Heart right ventricle (tissue), 16 donors: Measurements from ENCODE around the gene CARD19. TPM values are rescaled to one million over a fixed set of nuclear protein-coding genes. Genes with fewer than 3 reads are reported as not detected.
A peak's percentile ranks its signal among the peaks of the same experiment; 100 is the strongest.

Experiments used
- ATAC-seq, 8 donors: fragments of 200-7000 bp; cut with Tn5 transposase; one replicate each; pipeline ENCODE4 v1.9.1; 2020; ENCODE audit warnings: mild to moderate bottlenecking in 8 of 8, moderate library complexity in 8 of 8, moderate number of reproducible peaks in 1 of 8
- DNase-seq, 2 donors: peaks; one replicate each; pipeline ENCODE4 v3.0.0-alpha.2; 2020
- H3K27ac ChIP-seq, 10 donors: fragments of 200-600 bp; sonication (generic) in 2 of 10; one replicate each; pipeline versions ENCODE4 v1.5.0 to v1.8.0; 2020 to 2022; ENCODE audit warnings: mild to moderate bottlenecking in 3 of 10
- H3K27me3 ChIP-seq, 7 donors: fragments of 200-600 bp; one replicate each; pipeline ENCODE4 v1.8.0; 2021 to 2022; ENCODE audit warnings: mild to moderate bottlenecking in 2 of 7
- H3K36me3 ChIP-seq, 9 donors: fragments of 200-600 bp; sonication (generic) in 1 of 9; one replicate each; pipeline versions ENCODE4 v1.5.0 to v1.8.0; 2020 to 2022; ENCODE audit warnings: mild to moderate bottlenecking in 2 of 9
- H3K4me1 ChIP-seq, 9 donors: fragments of 200-600 bp; sonication (generic) in 1 of 9; one replicate each; pipeline versions ENCODE4 v1.5.0 to v1.8.0; 2020 to 2022; ENCODE audit warnings: mild to moderate bottlenecking in 4 of 9
- H3K4me3 ChIP-seq, 10 donors: fragments of 200-600 bp; sonication (generic) in 2 of 10; one replicate each; pipeline versions ENCODE4 v1.5.0 to v1.8.0; 2020 to 2022; ENCODE audit warnings: mild to moderate bottlenecking in 7 of 10, moderate library complexity in 2 of 10
- H3K9me3 ChIP-seq, 11 donors: fragments of 200-600 bp in 10 of 11; sonication (generic) in 2 of 11; one replicate each; pipeline versions ENCODE4 v1.5.0 to v1.8.0; 2013 to 2022; ENCODE audit warnings: mild to moderate bottlenecking in 2 of 11, control low read depth in 1 of 11, moderate library complexity in 1 of 11
- WGBS, 2 donors: extraction: QIAGEN DNeasy Blood & Tissue Kit; methylation state at CpG; one replicate each; pipeline ENCODE4 v1.1.7; 2013; ENCODE audit warnings: inconsistent platforms in 1 of 2; 5-methylcytosine and 5-hydroxymethylcytosine counted together
- intact Hi-C, 10 donors: fragments of 100-400 bp; cut with DNase I; formaldehyde crosslinking; loops; one replicate each; pipeline versions ENCODE4 v1.11.1 to v1.14.2; 2022
- polyA plus RNA-seq, 2 donors: library from polyadenylated mRNA; stranded (reverse); fragments of 200-250 nt; gene quantifications; one replicate each; pipeline ENCODE4 v1.2.3, GENCODE V29; 2013
- total RNA-seq, 10 donors: library from RNA; stranded (reverse); fragmentation: NEBNext Ultra II Directional in 3 of 10; extraction: Animal tissue kit (Norgen Biotek cat#: 25700) in 3 of 10; gene quantifications; one replicate each; pipeline versions ENCODE4 v1.2.1 to v1.2.4, GENCODE V29; 2021 to 2023
- TF ChIP-seq, protein P1 (sequence below), 9 donors: fragments of 200-600 bp; sonication (generic) in 2 of 9; IDR thresholded peaks; one replicate each; pipeline versions ENCODE4 v1.5.0 to v1.8.0; 2021 to 2022; ENCODE audit warnings: antibody characterized with exemption in 9 of 9, mild to moderate bottlenecking in 5 of 9, moderate library complexity in 1 of 9
- donor health status: Arrhythmogenic right ventricular cardiomyopathy.
- donor health status: ischemic (EF 13 %, LVEDD 7.1; RV severe dilation, severe dysfunction).
- donor health status: healthy with polysubstance abuse.
- donor health status: DM: no; HTN: yes; CAD: no.
- donor health status: DM: no; HTN: no; CAD: no.
- donor health status: ischemic (EF 25% LVEDD 6.9; RV normal size, moderate dysfunction).
- donor health status: ischemic (EF 25% LVEDD 5.7; RV mildly dilated, moderate dysfunction).
- donor health status: healthy.
- donor health status: DM: yes; HTN: yes; CAD: no.
- donor health status: Ischemic cardiomyopathy.
- donor health status: ischemic (EF 35%, LVEDD 5.7; RV mildly dilated, moderate dysfunction).
- donor health status: nonischemic (EF 11% LVEDD 7.7; RV severe dilation, severe dysfunction).
- donor health status: DM: yes; HTN: yes; CAD: no.
- donor health status: PGD.
- donor health status: ischemic (EF 29% LVEDD 5.4; RV normal size, mild dysfunction).
- donor health status: nonischemic (EF 23%, LVEDD 6.1; RV moderate dilation, normal function).

CARD19 gene
- total and polyA plus RNA-seq, 12 donors = 22.3 to 47.3 (median 26.1) TPM

DNA sequence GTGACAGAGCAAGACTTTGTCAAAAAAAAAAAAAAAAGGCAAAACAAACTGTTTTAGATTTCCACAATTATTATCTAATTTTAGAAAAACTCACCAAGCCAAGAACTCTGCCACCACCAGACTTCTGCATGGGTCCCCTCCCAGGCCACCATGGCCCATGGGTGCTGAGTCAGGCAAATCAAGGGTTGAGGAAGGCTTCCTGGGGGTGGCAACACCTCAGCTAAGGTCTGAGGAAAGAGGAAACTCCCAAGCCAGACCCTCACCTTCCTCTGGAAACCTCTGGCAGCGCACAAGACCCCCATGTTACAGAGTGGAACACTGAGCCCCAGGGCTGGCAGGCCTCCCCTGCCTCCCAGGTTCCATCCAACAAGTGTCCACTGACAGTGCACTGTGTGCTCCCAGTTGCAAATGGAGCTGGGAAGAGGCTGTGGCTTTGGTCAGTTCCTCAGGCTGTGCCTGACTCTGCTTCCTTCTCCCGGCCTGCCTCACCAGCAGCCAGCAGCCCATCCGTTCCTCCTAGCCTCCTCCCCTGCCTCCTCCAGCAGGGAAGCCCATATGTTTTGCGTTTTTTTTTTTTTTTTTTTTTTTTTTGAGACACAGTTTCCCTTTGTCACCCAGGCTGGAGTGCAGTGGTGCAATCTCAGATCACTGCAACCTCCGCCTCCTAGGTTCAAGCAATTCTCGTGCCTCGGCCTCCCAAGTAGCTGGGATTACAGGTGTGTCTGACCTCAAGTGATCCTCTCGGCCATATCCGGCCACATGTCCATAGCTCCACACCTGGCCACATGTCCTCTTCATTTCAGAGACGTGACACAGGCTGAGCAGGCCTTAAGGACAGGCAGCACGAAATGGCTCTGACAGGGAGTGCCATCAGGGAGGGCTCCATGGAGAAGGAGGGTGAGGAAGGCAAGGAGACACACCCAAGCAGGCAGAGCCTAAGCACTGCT lies 41.0 kb upstream of the CARD19 start:
- TF ChIP-seq, protein P1, sequence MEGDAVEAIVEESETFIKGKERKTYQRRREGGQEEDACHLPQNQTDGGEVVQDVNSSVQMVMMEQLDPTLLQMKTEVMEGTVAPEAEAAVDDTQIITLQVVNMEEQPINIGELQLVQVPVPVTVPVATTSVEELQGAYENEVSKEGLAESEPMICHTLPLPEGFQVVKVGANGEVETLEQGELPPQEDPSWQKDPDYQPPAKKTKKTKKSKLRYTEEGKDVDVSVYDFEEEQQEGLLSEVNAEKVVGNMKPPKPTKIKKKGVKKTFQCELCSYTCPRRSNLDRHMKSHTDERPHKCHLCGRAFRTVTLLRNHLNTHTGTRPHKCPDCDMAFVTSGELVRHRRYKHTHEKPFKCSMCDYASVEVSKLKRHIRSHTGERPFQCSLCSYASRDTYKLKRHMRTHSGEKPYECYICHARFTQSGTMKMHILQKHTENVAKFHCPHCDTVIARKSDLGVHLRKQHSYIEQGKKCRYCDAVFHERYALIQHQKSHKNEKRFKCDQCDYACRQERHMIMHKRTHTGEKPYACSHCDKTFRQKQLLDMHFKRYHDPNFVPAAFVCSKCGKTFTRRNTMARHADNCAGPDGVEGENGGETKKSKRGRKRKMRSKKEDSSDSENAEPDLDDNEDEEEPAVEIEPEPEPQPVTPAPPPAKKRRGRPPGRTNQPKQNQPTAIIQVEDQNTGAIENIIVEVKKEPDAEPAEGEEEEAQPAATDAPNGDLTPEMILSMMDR (IDR thresholded peaks at IDR 0.05) = no peak

DNA sequence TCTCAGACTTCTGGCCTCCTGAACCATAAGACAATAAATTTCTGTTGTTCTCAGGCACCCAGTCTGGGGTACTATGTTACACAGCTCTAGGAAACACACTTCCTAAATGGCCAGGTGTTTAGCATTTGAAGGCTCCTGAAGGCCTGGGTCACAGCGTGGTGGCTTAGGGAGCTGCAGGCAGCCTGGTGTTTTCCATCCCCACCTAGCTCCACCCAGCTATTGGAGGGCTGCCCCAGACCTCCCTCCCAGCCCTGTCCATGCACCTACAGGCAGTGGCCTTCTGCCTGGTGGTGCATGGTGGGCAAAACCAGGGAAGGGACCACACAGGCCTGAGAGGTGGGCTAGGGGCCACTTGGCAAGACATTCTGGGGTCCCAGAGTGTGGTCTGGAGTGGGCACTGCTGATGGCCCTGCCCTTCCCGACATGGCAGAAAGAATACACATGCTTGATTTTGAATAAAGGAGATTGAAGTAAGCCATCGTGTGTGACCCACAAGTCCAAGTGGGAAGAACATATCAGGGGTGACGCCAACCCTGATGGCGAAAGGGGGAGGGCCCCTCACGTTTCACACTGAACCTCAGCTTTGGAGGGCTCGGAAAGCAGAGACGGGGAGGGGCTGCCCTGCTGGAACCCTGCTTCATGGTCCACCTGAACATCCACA lies 38.8 kb upstream of the CARD19 start:
- intact Hi-C loops = no loop called here
- Histone ChIP-seq H3K27ac (no peak overlapping the region), H3K4me1 (peaks cover under 1 to 57% (median 25%) of the 10 kb centered on the region in 9 donors)

More for the DNA sequence above, 41.0 kb upstream of the CARD19 start:
- 84 to 86% methylated on average over 11 of the region's 11 CpGs for WGBS, 2 donors
- Histone ChIP-seq H3K9me3 (no peaks in the 10 kb centered on the region), H3K4me3 (no peak overlapping the region), H3K4me1 (peaks cover 3 to 44% (median 36%) of the 10 kb centered on the region in 9 donors), H3K27me3 (peaks cover 0 to 15% (median 0%) of the 10 kb centered on the region in 7 donors), H3K27ac (no peak overlapping the region), H3K36me3 (no peaks in the 10 kb centered on the region)
- intact Hi-C loops = loop anchor here in 1 of 10 donors (5.0 kb wide), 1 partner anchor 42 kb away; the partner anchor contains the start of gene CARD19
- ATAC-seq = no peak
- DNase-seq = no peak

DNA sequence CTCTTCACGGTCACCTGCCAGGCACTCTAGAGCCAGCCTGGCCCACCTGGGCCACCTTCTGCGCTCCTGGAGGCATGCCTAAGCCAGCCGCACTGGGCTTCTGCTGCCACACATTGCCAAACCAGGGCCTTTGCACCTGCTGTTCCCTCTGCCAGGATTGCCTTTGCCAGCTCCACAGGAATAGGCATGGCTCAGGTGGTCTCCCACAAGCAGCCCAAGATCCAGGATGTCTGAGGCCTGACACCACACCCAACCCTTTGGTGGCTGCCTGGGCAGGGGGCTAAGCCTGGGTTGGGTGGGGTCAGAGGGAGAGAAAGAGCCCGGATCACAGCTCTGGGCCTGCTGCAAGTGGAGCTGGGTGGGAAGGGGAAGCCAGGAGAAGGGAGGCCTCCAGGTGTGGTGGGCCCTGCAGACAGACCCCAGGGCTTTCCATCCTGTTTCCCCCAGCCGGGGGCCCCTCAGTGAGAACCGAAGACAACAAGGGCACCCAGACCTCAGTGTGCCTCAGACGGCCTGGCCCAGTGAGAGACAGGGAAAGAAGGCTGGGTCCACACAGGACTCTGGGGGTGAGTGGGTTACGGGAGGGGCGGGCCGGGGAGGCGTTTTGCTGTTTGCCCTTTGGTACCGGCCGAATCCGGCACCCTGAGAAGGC lies 38.2 kb upstream of the CARD19 start:
- peak overlapping the region in 3 of 10 donors; percentile 26 to 85 (median 34) for H3K27ac ChIP-seq
- no peaks in the 10 kb centered on the region for H3K36me3 ChIP-seq
- DNase-seq (no peak), ATAC-seq (peak in 5 of 8 donors; percentile 3 to 17 (median 10))
- peak overlapping the region in 3 of 10 donors; percentile 43 to 58 (median 56) for H3K4me3 ChIP-seq
- peaks cover 0 to 19% (median 0%) of the 10 kb centered on the region in 7 donors for H3K27me3 ChIP-seq
- intact Hi-C loops = no loop called here
- no peaks in the 10 kb centered on the region for H3K9me3 ChIP-seq
- TF ChIP-seq, protein P1 (IDR thresholded peaks at IDR 0.05) = no peak
- peaks cover 0 to 63% (median 23%) of the 10 kb centered on the region in 9 donors for H3K4me1 ChIP-seq
- WGBS, 2 donors = 65 to 77% methylated on average over 14 of the region's 14 CpGs

More for the DNA sequence above, 38.8 kb upstream of the CARD19 start:
- no peak overlapping the region for H3K4me3 ChIP-seq
- DNase-seq = no peak
- H3K36me3 ChIP-seq = no peaks in the 10 kb centered on the region
- TF ChIP-seq, protein P1 (IDR thresholded peaks at IDR 0.05) = no peak
- H3K27me3 ChIP-seq = peaks cover 0 to 19% (median 0%) of the 10 kb centered on the region in 7 donors
- no peak for ATAC-seq
- WGBS, 2 donors = 89 to 91% methylated on average over 8 of the region's 8 CpGs
- H3K9me3 ChIP-seq = no peaks in the 10 kb centered on the region
